Tibial nerve (tissue), 4 donors: Measurements from ENCODE around the gene CADPS2. TPM values are rescaled to one million over a fixed set of nuclear protein-coding genes. Genes with fewer than 3 reads are reported as not detected.

Experiments
- DNase-seq, 2 donors: peaks; one replicate each; pipeline ENCODE4 v3.0.0-alpha.2; 2019; ENCODE audit warnings: low spot score in 2 of 2
- H3K27ac ChIP-seq, 4 donors: fragments of 200-600 bp; sonication (generic) in 3 of 4; one replicate each; pipeline ENCODE4 v1.5.1; 2017 to 2019; ENCODE audit warnings: mild to moderate bottlenecking in 1 of 4
- H3K27me3 ChIP-seq, 2 donors: fragments of 200-600 bp; sonication (generic) in 1 of 2; one replicate each; pipeline versions ENCODE4 v1.5.1 to v1.6.0; 2017 to 2019
- H3K36me3 ChIP-seq, 3 donors: fragments of 200-600 bp; sonication (generic); one replicate each; pipeline ENCODE4 v1.5.1; 2018 to 2019
- H3K4me1 ChIP-seq, 4 donors: fragments of 200-600 bp; sonication (generic) in 3 of 4; one replicate each; pipeline ENCODE4 v1.5.1; 2017 to 2019
- H3K4me3 ChIP-seq, 4 donors: fragments of 200-600 bp; sonication (generic) in 3 of 4; one replicate each; pipeline ENCODE4 v1.5.1; 2017 to 2019; ENCODE audit warnings: mild to moderate bottlenecking in 1 of 4, moderate library complexity in 1 of 4
- H3K9me3 ChIP-seq, 4 donors: fragments of 200-600 bp; sonication (generic) in 3 of 4; one replicate each; pipeline ENCODE4 v1.5.1; 2017 to 2019
- EP300 ChIP-seq, 2 donors: sonication (generic); formaldehyde crosslinking; IDR thresholded peaks; one replicate each; pipeline ENCODE4 v1.6.1; 2017; ENCODE audit warnings: antibody characterized with exemption in 2 of 2, mild to moderate bottlenecking in 1 of 2
- POLR2A ChIP-seq, 2 donors: fragments of 450-650 bp; IDR thresholded peaks; one replicate each; pipeline ENCODE4 v1.6.1; 2017; ENCODE audit warnings: antibody characterized with exemption in 2 of 2, mild to moderate bottlenecking in 2 of 2, moderate library complexity in 2 of 2
- WGBS, 2 donors: methylation state at CpG; one replicate each; pipeline ENCODE4 v1.1.5; 2018; 5-methylcytosine and 5-hydroxymethylcytosine counted together
- total RNA-seq, 4 donors: library from RNA; depleted of rRNA; stranded (reverse); fragments of >200 nt; gene quantifications; one replicate each; pipeline ENCODE4 v1.1.0, GENCODE V29; 2016
- TF ChIP-seq, protein P1 (sequence below), 5 experiments: fragments of 200-600 bp in 3 of 5; fragments of 450-650 bp in 2 of 5; sonication (generic) in 3 of 5; IDR thresholded peaks; one replicate each; pipeline ENCODE4 v1.5.1; 2016 to 2019; ENCODE audit warnings: antibody characterized with exemption in 5 of 5, mild to moderate bottlenecking in 3 of 5, moderate library complexity in 2 of 5

CADPS2 gene
- total RNA-seq, 4 donors from 2014 or later: 20.3 to 44.4 (median 27.1) TPM

- peaks cover 0 to 8% of the 10 kb centered on the region in 2 donors for H3K27me3 ChIP-seq
Measured at GRCh38 chr7:122887848-122888247, 1.6 kb upstream of the CADPS2 start.

GRCh38 chr7:122887198-122887597 lies 938 bp upstream of the CADPS2 start:
- Histone ChIP-seq H3K4me1 (peaks cover 0 to 29% (median 0%) of the 10 kb centered on the region in 4 donors), H3K9me3 (no peaks in the 10 kb centered on the region), H3K27ac (peak overlapping the region in 2 of 4 donors; percentile 44 to 91), H3K36me3 (no peaks in the 10 kb centered on the region), H3K4me3 (peak overlapping the region; percentile 55 to 85 (median 67)), H3K27me3 (peaks cover 0 to 8% of the 10 kb centered on the region in 2 donors)
- TF ChIP-seq EP300 (IDR thresholded peaks at IDR 0.05) (no peak), POLR2A (IDR thresholded peaks at IDR 0.05) (no peak)
- TF ChIP-seq, protein P1, sequence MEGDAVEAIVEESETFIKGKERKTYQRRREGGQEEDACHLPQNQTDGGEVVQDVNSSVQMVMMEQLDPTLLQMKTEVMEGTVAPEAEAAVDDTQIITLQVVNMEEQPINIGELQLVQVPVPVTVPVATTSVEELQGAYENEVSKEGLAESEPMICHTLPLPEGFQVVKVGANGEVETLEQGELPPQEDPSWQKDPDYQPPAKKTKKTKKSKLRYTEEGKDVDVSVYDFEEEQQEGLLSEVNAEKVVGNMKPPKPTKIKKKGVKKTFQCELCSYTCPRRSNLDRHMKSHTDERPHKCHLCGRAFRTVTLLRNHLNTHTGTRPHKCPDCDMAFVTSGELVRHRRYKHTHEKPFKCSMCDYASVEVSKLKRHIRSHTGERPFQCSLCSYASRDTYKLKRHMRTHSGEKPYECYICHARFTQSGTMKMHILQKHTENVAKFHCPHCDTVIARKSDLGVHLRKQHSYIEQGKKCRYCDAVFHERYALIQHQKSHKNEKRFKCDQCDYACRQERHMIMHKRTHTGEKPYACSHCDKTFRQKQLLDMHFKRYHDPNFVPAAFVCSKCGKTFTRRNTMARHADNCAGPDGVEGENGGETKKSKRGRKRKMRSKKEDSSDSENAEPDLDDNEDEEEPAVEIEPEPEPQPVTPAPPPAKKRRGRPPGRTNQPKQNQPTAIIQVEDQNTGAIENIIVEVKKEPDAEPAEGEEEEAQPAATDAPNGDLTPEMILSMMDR (IDR thresholded peaks at IDR 0.05): peak in 3 of 5 experiments; percentile 16 to 21 (median 18)
- 0 to 3% methylated on average over 12 of the region's 12 CpGs for WGBS, 2 donors
- peak; percentile 43 to 55 for DNase-seq

More at GRCh38 chr7:122887848-122888247, 1.6 kb upstream of the CADPS2 start:
- Histone ChIP-seq H3K27ac (no peak overlapping the region), H3K4me1 (peaks cover 0 to 27% (median 0%) of the 10 kb centered on the region in 4 donors), H3K4me3 (no peak overlapping the region), H3K36me3 (no peaks in the 10 kb centered on the region), H3K9me3 (no peaks in the 10 kb centered on the region)
- no peak for TF ChIP-seq POLR2A (IDR thresholded peaks at IDR 0.05)
- no peak for TF ChIP-seq EP300 (IDR thresholded peaks at IDR 0.05)
- TF ChIP-seq, protein P1 (IDR thresholded peaks at IDR 0.05): no peak
- no peak for DNase-seq

DNA sequence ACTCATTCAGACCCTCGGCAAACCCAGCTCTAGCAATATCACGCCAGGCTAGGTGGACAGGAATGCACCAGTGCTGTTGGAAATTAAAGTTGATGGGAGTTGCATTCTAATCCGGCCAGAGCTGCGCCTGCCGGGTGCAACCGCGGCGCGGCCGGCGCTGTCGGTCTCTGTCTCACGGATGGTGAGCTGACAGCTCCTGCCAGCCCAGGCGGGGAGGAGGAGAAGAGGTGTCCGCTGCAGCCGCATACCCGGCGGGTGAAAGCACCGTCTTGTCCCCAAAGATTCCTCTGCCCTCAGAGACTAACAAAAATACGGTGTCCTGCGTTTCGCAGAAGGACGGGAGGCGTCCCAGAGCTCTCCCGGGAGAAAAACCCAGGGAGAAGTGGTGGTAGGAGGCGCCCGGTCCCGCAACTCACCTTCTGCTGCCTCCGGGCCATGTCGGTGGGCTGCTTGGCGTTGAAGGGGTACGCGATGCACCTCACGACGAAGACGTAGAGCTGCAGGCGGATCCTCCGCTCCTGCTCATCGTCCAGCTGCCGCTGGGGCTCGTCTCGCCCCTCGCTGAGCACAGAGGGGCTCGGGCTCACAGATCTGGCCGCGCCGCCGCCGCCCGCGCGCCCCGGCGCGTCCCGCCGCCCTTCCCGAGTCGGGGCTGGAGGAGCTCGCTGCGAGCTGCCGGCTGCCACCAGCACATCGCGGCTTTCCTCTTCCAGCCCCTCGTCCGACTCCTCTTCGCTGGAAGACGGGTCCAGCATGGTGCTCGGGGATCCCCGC lies 490 bp downstream of the CADPS2 start:
- no peaks in the 10 kb centered on the region for H3K9me3 ChIP-seq
- no peaks in the 10 kb centered on the region for H3K36me3 ChIP-seq
- WGBS, 2 donors: 1 to 2% methylated on average over 46 to 63 of the region's 70 CpGs
- TF ChIP-seq POLR2A (IDR thresholded peaks at IDR 0.05) (no peak), EP300 (IDR thresholded peaks at IDR 0.05) (no peak)
- H3K27me3 ChIP-seq: peaks cover 0 to 8% of the 10 kb centered on the region in 2 donors
- H3K27ac ChIP-seq: peak overlapping the region; percentile 45 to 91 (median 81)
- DNase-seq: no peak
- H3K4me1 ChIP-seq: peaks cover 0 to 33% (median 0%) of the 10 kb centered on the region in 4 donors
- peak overlapping the region; percentile 55 to 85 (median 67) for H3K4me3 ChIP-seq

- H3K27me3 ChIP-seq: peaks cover 0 to 8% of the 10 kb centered on the region in 2 donors
- peaks cover 0 to 41% (median 0%) of the 10 kb centered on the region in 4 donors for H3K4me1 ChIP-seq
- WGBS, 2 donors: 68 to 82% methylated on average over 4 of the region's 4 CpGs
- H3K4me3 ChIP-seq: no peak overlapping the region
- no peak for TF ChIP-seq POLR2A (IDR thresholded peaks at IDR 0.05)
- no peak for TF ChIP-seq EP300 (IDR thresholded peaks at IDR 0.05)
- TF ChIP-seq, protein P1 (IDR thresholded peaks at IDR 0.05): no peak
- no peak for DNase-seq
- no peaks in the 10 kb centered on the region for H3K9me3 ChIP-seq
- H3K36me3 ChIP-seq: no peaks in the 10 kb centered on the region
- no peak overlapping the region for H3K27ac ChIP-seq
Measured at GRCh38 chr7:122884186-122884585, 2.1 kb downstream of the CADPS2 start.

DNA sequence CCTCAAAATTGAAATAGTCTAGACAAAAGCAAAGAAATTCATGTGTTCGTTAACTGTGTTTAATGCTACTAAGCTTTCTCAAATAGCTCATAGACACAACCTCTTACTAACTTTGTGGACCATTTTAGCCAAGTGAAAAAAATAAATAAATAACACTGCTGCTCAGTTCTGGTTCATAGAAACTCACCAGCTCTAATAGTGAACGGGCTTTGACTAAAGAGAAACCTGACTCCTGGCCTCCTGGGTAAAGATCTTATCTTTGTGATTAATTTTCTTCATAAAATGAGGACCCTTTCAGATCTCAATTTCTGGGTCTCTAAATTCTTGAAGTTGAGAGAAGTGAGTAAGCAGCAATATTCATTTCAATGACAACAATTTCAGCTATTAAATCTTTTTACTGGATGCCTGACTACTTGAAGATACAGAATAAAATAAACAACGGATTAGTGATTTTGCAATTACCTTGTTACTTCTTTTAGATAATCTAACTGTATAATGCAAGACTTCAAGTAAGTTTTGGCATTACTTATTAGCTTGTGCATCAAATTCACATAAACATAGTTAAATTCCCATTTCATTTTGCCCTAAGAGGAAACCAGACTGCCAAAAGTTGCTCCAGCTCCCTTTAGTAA lies 3.1 kb downstream of the CADPS2 start:
- no peaks in the 10 kb centered on the region for H3K36me3 ChIP-seq
- TF ChIP-seq EP300 (IDR thresholded peaks at IDR 0.05) (no peak), POLR2A (IDR thresholded peaks at IDR 0.05) (no peak)
- TF ChIP-seq, protein P1 (IDR thresholded peaks at IDR 0.05): no peak
- peaks cover 0 to 8% of the 10 kb centered on the region in 2 donors for H3K27me3 ChIP-seq
- H3K4me1 ChIP-seq: peaks cover 0 to 41% (median 0%) of the 10 kb centered on the region in 4 donors
- 74 to 87% methylated on average over 3 of the region's 3 CpGs for WGBS, 2 donors
- no peak overlapping the region for H3K27ac ChIP-seq
- no peak overlapping the region for H3K4me3 ChIP-seq
- DNase-seq: no peak
- H3K9me3 ChIP-seq: no peaks in the 10 kb centered on the region
